ENCODE data around the gene IL17C.

IL17C gene

GRCh38 chr16:88669980-88670379 lies 31.6 kb downstream of the IL17C start:
- no peak for DNase-seq
- Histone ChIP-seq H3K9me3 (no peaks in the 10 kb centered on the region), H3K4me1 (no peaks in the 10 kb centered on the region), H3K36me3 (peaks cover 0 to 21% (median 7%) of the 10 kb centered on the region in 3 donors), H3K27ac (no peak overlapping the region), H3K4me3 (no peak overlapping the region), H3K27me3 (no peaks in the 10 kb centered on the region)
- intact Hi-C loops (cut with DNase I; ENCODE audit: low total_unique reads), result no loop called here
- TF ChIP-seq CTCF (IDR thresholded peaks at IDR 0.05), result no peak

DNA sequence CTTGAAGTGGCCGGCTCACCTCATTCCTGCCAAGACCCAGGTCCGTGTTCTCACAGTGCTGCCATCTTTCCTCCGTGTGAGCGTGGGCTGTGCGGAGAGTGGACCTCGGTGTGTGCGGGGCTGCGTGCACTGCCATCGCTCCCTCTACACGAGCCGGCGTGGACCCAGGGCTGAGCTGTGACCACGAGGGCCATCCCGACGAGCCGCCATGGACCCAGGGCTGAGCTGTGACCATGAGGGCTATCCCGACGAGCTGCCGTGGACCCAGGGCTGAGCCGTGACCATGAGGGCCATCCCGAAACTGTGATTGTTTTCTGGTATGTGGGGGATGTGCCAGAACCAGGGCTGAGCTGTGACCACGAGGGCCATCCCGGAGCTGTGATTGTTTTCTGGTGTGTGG lies 33.4 kb downstream of the IL17C start:
- TF ChIP-seq CTCF (IDR thresholded peaks at IDR 0.05), result no peak
- DNase-seq, result no peak
- Histone ChIP-seq H3K4me3 (no peak overlapping the region), H3K27ac (no peak overlapping the region), H3K27me3 (peaks cover 0 to 5% of the 10 kb centered on the region in 2 donors), H3K36me3 (peaks cover 0 to 21% (median 7%) of the 10 kb centered on the region in 3 donors), H3K9me3 (no peaks in the 10 kb centered on the region), H3K4me1 (no peaks in the 10 kb centered on the region)
- intact Hi-C loops (cut with DNase I; ENCODE audit: low total_unique reads), result no loop called here

DNA sequence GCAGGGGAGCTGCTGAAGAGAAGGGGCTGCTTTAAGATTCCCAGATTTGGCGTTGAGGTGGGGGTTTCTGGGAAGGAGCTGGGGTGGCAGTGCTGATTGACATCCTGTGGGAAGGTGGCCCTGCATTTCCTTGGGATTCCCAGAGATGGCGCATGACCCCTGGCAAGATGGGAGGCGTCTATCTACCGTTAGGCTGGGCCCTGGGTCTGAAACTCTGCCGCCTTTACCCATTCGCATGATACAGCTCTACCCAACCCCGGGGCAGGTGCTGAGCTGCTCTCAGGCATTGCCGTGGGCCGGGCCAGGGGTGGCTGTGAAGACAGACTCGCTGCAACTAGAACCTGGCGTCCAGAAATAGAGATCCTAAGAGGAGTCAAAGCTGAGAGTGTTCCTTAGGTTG lies 34.4 kb downstream of the IL17C start:
- no peak overlapping the region for H3K27ac ChIP-seq
- no peak overlapping the region for H3K4me3 ChIP-seq
- H3K4me1 ChIP-seq, result no peaks in the 10 kb centered on the region
- intact Hi-C loops (cut with DNase I; ENCODE audit: low total_unique reads), result no loop called here
- H3K36me3 ChIP-seq, result peaks cover 0 to 21% (median 7%) of the 10 kb centered on the region in 3 donors
- peaks cover 0 to 14% of the 10 kb centered on the region in 2 donors for H3K27me3 ChIP-seq
- no peak for DNase-seq
- TF ChIP-seq CTCF (IDR thresholded peaks at IDR 0.05), result no peak
- H3K9me3 ChIP-seq, result no peaks in the 10 kb centered on the region

DNA sequence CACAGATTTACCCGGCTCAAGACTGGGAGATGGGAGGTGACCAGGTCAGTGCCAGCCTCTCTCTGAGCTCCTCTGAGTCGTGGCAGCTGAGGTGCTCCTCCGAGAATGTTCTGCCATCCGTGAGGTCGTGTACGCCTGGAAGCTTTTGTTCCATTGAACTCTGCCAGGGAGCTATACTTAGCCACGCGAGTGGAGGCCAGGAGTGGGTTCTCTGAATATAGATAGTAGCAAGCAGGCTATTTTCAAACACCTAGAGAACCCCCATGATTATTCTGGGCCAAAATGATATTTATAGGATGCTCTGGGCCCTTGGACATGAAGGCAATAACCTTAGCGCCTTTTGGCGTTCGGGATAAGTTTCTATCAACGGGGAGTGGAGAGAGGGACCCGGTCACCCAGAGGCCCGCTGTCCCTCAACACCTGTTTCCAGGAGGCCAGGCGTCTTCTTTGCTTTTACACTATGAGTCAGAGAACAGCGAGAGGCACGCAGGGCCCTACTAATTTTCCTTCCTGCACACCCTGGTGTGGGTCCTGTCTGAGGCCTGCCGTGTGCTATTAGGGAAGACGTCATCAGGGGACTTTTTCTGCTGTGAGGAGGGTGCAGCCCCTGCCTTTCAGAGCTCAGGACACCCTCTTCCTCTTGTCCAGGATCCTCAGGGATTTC lies 35.5 kb downstream of the IL17C start:
- intact Hi-C loops (cut with DNase I; ENCODE audit: low total_unique reads), result no loop called here
- H3K27ac ChIP-seq, result no peak overlapping the region
- TF ChIP-seq CTCF (IDR thresholded peaks at IDR 0.05), result no peak
- no peak overlapping the region for H3K4me3 ChIP-seq
- peaks cover 0 to 21% (median 7%) of the 10 kb centered on the region in 3 donors for H3K36me3 ChIP-seq
- peaks cover 0 to 25% of the 10 kb centered on the region in 2 donors for H3K27me3 ChIP-seq
- no peak for DNase-seq
- no peaks in the 10 kb centered on the region for H3K4me1 ChIP-seq
- no peaks in the 10 kb centered on the region for H3K9me3 ChIP-seq

- TF ChIP-seq CTCF (IDR thresholded peaks at IDR 0.05), result no peak
- DNase-seq, result no peak
- Histone ChIP-seq H3K4me3 (no peak overlapping the region), H3K27me3 (peaks cover 0 to 43% of the 10 kb centered on the region in 2 donors), H3K27ac (no peak overlapping the region), H3K9me3 (no peaks in the 10 kb centered on the region), H3K36me3 (peaks cover 0 to 19% (median 7%) of the 10 kb centered on the region in 3 donors), H3K4me1 (no peaks in the 10 kb centered on the region)
- intact Hi-C loops (cut with DNase I; ENCODE audit: low total_unique reads), result no loop called here
Observed at GRCh38 chr16:88676502-88677242, 38.3 kb downstream of the IL17C start.
